Measurements from ENCODE around the gene SLC25A51.

Gene SLC25A51, protein sequence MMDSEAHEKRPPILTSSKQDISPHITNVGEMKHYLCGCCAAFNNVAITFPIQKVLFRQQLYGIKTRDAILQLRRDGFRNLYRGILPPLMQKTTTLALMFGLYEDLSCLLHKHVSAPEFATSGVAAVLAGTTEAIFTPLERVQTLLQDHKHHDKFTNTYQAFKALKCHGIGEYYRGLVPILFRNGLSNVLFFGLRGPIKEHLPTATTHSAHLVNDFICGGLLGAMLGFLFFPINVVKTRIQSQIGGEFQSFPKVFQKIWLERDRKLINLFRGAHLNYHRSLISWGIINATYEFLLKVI

DNA sequence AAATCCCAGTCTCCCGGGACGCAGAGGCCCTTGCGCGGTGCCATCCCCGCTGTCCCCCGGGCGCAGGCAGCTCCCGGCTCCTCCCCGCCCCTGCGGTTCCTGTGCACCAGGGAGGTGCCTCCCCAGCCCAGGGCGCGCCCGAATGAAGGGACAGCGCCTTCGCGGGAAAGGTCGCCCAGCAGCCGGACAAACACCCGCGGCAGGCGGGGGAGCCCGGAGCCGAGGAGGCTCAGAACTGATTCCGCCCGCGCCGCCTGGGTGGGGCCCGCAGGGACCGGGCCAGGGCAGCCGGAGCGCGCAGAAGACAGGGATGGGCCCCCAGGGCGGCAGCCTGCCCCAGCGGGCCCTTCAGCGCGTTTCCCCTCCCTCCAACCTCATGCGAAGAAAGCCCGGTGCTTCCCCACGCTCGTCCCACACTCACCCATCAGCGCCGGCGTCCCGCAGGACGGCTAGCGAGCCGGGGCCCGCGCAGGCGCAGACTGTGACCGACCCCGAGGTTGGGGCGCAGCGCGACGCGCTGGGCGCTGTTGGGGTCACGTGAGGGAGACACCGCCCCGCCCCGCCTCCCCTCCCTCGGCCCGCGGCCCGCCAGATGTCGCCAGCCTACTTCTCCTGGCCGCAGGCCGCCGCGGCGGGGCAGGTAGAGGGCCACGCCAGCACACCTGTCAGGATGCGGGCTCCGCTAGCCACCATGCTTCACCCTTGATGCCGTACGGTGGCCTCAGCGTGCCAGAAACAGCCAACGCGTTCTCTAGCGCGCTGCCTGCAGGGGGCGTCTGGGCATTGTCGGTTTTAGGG lies at the start of gene SLC25A51:
SLC25A51 (minus strand) TSS at position 481 of the 798 bp plus-strand sequence. CDS start 15,577 bp downstream, outside the sequence.
- peak; percentile 61 for DNase-seq

DNA sequence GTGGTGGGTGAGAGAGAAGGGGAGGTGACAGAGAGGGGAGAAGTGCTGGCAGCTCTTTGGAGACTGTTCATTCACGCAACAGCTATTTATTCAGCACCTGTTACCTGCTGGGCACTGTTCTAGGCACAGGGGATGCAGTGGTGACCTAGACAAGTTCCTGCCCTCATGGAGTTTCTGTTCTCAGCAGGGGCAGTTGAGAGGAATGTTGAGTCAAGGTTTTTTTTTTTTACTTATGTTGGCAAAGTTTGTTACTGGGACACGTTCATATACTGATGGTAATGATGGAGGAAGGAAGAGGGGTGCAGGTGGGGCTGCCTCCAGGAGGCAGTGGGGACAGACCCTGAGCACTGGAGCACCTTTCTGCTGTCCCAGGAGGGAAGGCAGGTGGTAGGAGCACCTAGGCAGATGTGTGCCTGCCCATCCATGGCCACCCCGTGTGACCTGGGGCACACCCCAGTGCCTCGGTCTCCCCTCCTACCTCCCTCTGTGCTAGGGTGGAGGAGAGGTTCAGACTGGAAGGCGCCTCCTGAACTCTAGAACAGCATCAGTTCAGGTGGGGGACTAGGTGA lies 49.4 kb upstream of the SLC25A51 start:
- no peak for DNase-seq

DNA sequence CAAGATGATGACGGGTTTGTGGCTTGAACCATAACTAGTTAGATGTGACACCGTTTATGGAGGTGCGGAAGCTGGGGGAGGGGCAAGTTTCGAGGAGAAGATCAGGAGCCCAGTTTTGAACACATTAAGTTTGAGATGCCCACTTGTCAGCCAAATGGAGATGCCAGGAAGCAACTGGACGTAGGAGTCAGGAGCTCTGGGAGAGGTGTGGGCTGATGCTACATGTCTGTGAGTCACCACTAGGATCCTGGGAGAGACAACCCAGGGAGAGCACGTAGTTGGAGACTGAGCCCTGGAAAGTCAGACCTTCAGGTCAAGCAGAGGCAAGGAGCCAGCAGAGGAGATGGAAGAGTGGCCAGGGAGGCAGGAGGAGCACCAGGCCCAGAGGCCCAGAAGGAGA lies 48.8 kb upstream of the SLC25A51 start:
- DNase-seq, result no peak

DNA sequence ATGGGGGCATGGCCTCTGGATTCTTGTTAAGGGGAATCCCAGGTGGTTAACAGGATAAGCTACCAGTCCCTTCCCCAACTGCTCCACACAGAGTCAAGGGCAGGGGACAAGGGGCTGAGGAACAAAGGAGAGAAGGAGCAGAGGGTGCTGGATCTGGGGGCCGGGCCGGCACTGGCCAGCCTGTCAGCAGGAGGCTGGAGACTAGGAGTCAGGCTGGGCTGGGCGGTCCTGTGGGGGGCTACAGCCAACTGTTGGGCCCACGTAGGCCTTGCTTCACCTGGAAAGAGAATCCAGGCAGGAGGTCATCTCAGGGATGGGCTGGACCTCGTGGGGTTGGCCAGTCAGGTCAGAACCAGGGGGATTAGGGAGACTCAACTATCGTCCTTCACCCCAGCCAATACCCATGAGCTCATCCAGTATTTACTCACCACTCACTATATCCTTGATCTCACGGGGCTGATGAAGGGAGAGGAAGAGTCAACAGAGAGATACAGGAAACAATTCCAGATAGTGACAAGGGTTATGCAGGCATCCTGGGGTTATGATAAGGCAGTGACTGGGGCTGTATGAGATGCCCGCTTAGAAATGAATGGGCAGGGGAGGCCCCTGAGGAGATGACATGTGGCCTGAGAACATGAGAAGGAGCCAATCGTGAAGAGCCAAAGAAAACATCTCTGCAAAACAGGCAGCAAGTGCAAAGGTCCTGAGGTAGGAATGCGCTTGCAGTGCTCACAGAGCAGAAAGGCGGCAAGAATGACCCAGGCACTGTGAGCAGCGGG lies 47.9 kb upstream of the SLC25A51 start:
- DNase-seq, result no peak

DNA sequence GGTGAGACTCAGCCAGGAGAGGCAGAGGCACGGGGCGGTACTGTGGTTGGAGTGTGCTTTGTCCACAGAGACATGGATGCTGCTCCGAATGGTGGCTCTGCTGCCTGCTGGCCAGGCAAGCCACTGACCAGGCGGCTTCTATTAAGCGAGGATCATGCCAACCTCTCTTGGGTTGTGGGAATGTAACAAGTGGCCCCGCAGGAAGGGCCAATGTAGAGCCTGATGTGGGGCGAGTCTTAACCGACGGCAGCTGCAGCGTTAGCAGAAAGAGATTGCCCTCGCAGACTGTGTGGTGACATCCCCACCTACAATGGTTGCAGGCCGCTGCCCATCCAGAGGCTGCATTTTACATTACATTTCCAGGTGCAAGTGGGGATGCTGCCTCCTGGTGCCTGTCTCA lies 46.6 kb upstream of the SLC25A51 start:
- DNase-seq, result no peak

DNA sequence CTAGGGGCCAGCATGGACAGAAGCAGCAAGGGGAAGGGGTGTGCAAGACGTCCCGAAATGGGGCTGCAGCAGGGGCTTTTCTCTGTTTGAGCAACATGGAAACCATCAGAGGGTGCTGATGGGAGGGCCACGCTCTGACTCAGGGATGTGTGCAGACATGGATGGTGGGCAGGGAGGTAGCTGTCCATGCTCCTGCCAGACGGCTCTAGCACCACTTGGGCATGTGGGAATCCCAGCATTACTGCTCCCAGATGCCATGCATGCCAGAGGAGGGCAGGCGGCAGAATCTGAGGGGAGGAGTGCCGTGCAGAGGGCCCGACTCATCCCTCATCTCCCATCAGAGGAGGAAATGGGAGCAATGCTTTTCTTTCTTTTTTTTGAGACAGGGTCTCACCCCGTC lies 45.6 kb upstream of the SLC25A51 start:
- DNase-seq, result no peak

DNA sequence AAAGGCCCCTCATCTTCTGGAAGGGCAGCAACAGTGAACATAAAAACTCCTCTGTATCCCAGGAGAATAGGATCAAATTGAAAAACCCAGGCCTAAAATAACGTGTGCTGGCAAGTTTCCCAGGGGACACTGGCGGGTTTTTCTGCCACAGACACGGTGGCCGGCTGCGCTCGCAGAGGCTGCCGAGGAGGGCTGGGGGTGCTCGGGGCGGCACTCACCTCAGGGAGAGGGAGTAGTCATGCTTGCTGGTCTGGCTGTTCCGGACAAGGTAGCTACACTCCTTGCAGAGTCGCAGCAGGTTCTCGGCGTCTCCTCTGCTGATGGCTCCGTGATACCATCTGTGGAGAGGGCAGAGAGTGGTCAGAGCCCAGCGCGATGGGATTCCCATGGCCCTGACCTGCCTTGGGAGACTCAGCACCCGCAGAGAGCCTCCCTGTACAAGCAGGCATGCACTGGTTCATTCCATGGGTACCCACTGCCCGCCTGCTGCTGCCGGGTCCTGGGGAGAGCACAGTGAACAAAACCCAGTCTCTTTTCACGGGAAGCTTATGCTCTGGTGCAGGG lies 44.6 kb upstream of the SLC25A51 start:
- no peak for DNase-seq

DNA sequence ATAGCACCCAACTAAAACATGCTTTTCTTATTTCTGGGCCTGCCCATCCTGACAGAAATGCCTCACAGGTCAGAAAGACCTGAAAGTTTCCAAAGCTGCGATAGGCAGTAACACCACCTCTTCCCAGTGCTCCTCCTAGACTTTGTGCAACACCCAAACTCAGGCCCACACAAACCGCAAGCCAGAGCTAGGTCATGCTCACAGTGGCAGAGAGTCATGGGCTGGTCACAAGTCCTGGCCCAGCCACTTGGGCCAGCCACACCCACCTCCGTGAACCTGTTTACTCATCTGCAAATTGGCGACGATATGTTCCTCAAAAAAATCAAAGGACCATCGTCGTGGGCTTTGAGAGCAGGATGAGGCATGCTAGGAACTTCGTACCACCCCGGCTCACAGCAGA lies 44.0 kb upstream of the SLC25A51 start:
- DNase-seq, result no peak

DNA sequence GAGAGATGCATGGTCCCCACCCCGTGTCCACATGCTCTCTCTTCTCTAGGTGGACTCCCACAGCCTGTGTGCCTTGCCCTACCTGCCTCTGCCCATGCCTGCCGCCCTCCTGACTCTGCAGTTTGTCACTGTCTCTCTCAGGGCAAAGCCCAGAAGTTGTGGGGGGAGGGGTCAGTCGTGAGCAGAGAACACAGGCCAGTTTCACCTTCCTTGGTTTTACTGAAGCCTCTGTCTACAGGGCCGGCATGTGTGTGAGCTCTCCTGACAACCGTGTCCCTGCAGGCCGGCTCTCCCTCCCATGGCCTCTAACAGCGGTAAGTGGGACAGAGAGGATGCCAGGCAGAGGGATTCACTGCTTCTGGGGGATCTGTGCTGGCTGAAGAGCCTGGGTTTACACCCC lies 43.5 kb upstream of the SLC25A51 start:
- DNase-seq, result no peak

DNA sequence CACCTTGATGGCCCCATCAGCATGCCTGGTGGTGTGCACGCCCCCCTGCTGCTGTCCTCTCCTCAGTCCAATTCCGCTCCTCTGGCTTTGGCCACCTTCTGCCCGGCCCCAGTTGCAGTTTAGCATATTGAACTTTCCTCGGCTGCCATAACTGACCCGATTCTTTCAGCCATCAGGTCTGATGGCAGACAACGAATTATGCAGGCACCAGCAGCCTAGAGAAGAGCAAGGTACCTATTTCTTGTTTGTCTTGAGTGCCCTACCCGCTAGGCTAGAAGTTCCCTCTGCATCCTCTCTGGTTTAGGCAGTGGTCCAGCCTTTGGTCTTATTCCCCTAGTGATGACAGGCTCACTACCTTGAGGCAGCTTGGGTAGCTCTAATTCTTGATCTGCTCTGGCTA lies 43.0 kb upstream of the SLC25A51 start:
- DNase-seq, result no peak

DNA sequence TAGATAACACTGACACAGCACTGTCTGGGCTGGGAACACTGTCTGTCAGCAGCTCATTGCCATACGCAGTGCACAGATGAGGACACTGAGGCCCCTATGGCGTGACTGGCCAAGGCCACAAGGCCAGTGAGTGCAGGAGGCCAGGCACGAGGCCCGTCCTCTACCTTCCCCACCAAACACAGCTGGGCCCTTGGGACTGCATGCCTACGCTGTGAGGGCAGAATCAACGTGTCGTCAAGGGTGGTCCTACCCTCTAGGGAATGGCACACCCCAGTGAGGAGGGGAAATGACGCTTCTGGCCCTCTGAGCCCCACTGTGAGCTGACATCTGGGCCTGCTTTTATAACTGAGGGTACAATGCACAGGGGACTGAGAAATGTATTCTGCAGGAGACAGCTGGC lies 42.1 kb upstream of the SLC25A51 start:
- DNase-seq, result no peak

DNA sequence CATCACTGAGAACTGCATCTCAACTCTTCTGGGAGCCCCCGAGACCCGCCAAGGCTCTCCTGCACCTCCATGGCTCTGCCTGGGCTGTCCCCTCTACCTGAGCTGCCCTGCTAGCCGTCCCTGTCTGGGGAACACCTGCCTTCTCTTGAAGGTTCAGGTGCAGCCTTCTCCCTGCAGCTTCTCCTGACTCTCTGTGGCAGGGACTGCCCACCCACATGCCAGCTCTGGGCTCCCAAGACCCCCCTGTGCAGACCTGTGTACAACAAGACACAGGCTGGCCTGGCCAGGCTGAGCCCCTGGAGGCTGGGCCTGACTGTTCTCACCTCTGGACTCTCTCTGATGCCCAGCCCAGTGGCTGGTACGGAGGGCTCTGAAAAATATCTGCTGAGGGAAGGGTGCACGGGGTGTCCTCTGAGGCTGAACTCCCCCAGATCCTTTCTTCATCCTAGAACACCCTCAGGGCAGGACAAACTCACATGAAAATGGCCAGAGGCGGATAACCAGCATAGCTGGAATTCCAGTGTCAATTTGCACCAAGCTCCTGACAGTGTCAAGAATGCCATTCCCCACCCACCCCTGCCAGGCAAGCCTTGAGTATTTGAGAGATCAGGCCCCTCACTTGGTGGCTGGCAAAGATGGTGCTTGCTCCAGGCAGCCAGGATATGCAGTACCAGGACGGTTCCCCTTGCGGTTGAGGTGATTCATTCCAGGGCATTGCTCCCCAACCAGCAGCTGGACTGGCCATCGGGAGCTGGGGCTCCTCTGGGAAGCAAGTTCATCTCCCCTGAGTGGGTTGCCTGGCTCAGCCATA lies 40.9 kb upstream of the SLC25A51 start:
- no peak for DNase-seq

DNA sequence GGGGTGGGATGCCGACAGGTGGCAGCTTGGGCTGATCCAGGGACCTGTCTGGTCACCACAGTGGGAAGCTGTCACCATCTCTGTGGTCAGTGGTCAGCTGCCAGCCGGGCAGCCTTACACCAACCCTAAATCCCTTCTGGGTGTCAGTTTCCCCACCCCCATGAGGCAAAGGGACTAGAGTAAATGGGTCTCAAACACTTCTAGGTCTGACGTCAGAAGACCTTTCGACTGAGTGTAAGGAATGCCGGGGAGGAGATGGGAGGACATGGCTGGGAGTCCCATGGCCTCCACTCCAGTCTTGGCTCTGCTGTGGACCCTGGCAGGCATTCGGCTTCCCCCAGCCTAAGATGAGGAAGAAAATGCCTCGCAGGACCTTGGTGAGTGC lies 40.3 kb upstream of the SLC25A51 start:
- DNase-seq, result no peak

DNA sequence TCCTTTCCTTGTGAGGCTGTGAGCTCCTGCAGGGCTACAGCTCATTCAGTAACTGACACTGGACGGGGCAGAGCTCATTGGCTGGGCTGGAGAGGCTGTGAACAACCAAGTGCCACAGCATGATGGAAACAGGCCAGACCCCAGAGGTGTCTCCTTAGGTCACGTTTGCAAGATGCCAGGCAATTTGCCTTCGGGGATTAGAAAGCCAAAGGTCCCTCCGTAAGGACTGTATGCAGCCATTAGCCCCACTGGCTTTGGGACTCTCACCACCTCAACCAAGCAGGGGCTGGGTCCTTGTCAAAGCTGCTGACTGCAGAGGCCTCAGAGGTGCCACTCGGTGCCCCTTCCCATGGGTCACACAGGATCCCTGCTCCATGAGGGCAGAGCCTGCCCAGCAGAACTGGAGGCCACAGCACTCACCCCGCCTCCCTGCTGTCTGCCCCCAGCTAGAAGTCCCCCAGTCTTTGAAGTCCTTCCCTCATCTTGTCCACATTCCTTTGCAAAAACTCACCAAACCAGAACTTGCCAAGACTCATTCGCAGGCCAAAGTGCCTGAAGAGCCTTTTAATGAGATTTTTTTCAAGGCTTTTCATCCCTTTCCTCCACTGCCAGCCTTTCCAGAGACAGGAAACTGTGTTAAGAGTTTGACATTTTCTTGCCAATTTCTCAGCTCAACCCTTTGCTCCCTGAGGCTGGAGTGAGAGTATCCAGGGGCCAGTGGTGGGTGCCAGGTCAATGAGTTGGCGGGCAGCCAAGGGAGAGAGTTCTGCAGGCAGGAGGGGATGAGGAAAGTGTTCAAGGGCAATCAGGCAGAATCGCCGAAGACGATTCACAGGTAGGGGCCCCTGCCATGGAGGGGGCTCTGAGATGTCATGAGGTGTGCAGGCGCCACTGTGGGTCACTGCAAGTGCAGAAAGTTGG lies 39.7 kb upstream of the SLC25A51 start:
- no peak for DNase-seq

DNA sequence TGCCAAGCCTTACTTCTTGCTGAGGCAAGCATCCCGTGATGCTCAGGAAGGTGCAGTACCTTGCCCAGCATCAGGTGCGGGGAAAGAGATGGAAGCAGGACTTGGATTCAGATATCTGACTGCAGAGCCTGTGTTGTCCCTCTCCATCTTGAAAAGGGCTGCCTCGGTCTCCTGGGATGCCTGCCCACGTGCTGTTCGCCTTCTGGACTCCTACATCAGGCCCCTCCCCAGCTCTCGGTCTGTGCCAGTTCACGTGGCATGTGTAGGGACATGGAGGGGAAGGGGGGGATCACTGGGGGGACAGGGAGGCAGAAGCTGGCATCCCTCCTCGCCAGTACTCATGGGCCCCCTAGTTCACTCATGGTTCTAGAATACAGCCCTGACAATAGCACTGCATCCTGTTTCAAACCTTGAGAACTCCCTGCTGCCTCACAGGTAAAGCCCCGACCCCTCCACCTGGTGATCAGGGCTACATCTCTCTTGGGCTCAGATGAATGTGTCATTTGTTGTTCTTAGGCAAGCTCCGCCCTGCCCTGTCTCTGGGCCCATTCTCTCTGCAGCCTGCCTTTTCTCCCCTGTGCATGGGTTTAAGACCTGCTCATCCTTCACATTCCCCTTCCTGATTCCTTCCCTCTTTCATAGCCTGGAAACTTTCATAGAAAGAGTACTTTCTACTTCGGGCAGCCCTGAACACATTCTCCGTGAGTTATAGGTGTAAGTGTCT lies 38.9 kb upstream of the SLC25A51 start:
- no peak for DNase-seq

DNA sequence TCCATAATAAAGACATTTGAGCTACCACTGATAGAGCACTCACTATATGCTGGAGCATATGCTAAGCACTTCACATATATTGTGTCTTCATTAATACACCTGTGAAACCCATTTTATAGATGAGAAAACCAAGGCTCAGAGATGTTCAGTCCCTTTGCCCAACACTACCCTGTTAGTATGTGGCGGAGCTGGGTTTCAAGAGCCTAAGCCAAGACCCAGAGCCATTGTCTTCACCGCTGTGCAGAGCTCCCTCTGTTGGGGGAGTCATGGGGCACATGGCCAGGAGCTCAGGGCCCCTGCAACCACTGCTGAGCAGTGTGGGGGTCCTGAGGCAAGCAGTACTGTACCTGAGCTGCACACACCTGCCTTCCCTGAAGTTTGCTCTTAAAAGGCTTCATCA lies 37.3 kb upstream of the SLC25A51 start:
- no peak for DNase-seq

DNA sequence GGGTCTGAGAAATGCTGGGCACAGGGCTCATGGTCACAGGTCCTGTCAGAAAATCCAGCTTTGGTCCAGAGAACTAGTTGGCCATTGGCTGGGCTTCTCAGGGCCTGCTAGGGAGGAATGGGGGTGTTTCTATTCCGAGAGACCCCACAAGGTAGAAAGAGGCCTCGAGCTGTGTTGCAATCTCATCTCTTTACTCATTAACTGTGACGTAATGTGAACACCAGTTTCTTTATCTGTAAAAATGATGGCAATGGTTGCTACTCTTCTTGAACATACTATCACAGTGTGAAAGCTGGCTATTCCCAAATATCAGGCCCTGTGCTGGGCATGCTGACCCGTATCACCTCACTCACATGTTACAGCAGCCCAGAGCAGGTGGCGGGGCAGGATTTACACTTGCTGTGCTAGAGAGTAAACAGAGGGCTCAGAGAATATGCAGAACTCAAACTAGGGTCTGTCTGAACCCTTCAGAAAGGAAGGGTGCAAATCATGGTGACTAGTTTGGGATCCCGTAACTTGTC lies 35.7 kb upstream of the SLC25A51 start:
- DNase-seq, result no peak

DNA sequence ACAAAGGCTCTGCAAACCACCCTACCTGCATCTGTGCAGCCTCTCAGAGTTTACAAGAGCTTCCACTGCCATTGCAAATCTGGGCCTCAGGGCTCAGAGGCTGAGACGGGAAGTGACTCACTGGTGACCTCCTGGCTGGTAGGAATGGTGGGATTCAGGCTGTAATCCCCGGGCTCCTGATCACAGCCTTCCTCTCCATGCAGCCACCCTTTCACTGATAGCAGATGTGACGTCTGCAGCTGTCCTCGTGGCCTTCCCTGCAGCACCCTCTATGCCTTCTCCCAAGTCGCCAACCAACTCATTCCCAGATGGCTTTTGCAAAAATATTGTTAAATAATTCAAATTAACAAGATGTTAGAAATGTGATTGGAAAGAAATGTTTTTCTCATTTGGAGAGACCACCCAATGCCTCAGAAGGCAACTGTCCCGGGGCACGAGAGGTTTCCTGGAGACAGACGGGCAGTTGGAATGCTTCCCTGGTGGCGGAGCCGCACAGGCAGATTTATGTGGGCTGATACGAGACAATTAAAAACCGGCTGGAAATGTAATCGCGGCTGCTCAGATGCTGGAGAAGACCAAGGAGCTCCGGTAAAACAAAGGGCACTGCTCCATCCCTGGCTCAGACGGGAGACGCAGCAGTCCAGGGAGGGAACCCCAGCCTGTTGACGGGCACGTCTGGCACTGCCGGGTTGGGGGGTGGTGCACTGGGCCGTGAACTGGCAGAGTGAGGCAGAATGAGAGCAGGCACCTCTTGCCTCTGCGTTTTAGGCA lies 34.4 kb upstream of the SLC25A51 start:
- no peak for DNase-seq

DNA sequence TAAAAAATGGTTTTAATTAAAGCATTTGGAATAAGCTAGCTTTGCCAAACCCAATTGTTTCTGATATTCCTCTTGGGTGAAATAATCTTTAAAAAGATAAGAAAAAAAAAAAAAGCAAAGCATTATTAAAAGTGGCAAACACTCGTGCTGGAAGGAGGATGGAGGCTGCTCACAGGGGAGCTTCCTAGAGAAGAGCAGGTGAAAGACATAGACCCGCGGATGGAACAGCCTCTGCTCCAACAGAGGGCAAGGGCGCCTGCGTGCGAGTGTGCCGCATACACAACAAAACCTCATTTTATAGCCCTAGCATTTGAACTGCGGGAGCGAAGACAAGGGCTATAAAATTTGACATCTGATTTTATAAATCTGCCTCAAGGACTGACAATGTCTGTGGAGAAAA lies 33.4 kb upstream of the SLC25A51 start:
- no peak for DNase-seq

Data from DMS 273 treated with DMSO at 0.1 percent for 48 hours (cell line).